ENCODE results near the gene TTC31.

- TF ChIP-seq CTCF (conservative IDR thresholded peaks at IDR 0.05; ENCODE audit: low read depth, low read length) (no peak), EZH2 (IDR thresholded peaks at IDR 0.05; ENCODE audit: borderline replicate concordance, low read depth, low read length, poor library complexity, severe bottlenecking) (no peak)
Observed at GRCh38 chr2:74497777-74498499, 15.1 kb downstream of the TTC31 start.
